ENCODE data around the gene HRH1. TPM values are rescaled to one million over a fixed set of nuclear protein-coding genes. Genes with fewer than 3 reads are reported as not detected.

The HRH1 gene
- total RNA-seq, 2 donors from 2014 or later = 0.50 to 5.9 TPM

DNA sequence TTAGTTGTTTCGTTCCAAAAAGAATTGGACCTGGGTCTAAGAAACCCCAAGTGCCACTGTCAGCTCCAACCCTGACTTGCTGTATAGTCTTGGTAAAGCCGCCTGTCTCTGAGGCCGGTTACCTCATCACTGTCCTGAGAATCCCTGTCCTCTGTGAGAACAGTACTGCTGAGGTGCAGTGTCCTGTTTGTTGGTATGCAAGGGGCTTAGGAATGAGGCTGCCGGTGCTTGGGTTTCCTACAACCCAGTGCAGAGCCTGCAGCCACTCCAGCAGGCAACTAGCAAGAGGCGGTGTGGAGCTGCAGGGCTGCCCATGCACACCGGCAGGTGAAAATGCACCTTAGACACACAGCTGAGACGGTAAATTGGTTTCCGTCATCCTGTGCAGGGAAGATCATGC lies 65.9 kb downstream of the HRH1 start:
- no peaks in the 10 kb centered on the region for H3K27me3 ChIP-seq (replicated peaks; ENCODE audit: insufficient read depth)
- TF ChIP-seq POLR2A (IDR thresholded peaks at IDR 0.05) (no peak), POLR2AphosphoS5 (IDR thresholded peaks at IDR 0.05) (no peak)
- TF ChIP-seq, protein P1, sequence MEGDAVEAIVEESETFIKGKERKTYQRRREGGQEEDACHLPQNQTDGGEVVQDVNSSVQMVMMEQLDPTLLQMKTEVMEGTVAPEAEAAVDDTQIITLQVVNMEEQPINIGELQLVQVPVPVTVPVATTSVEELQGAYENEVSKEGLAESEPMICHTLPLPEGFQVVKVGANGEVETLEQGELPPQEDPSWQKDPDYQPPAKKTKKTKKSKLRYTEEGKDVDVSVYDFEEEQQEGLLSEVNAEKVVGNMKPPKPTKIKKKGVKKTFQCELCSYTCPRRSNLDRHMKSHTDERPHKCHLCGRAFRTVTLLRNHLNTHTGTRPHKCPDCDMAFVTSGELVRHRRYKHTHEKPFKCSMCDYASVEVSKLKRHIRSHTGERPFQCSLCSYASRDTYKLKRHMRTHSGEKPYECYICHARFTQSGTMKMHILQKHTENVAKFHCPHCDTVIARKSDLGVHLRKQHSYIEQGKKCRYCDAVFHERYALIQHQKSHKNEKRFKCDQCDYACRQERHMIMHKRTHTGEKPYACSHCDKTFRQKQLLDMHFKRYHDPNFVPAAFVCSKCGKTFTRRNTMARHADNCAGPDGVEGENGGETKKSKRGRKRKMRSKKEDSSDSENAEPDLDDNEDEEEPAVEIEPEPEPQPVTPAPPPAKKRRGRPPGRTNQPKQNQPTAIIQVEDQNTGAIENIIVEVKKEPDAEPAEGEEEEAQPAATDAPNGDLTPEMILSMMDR (IDR thresholded peaks at IDR 0.05) = no peak
- no peaks in the 10 kb centered on the region for H3K9me3 ChIP-seq
- WGBS = 66% methylated on average over 8 of the region's 8 CpGs
- no peak overlapping the region for H3K4me3 ChIP-seq
- no peak for DNase-seq (ENCODE audit: low spot score)
- no peaks in the 10 kb centered on the region for H3K4me1 ChIP-seq (replicated peaks)
- H3K27ac ChIP-seq = no peak overlapping the region
- intact Hi-C loops (cut with DNase I) = no loop called here
- H3K36me3 ChIP-seq = no peaks in the 10 kb centered on the region

DNA sequence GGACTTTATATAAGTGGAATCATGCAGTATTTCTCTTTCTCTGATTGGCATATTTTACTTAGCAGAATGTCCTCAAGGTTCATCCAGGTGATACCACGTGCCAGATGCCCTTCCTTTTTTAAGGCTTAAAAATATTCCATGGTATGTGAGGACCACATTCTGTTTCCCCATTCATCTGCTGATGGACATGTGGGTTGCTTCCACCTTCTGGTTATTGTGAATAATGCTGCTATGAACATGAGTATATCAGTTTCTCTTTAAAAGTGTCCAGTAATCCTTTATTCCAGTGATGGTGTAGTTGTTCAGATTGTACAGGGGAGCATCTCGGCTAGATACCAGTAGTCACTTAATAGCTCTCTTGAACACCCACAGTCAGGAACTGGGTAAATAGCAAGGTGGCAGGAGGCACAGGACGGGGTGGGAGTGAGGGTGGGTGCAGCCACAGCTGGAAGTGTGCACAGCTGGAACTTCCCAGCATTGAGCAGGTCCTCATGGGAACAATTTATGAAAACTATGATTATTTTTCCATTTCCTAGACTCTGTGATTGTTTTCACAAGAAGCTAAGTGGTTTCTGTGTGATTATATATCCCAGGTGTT lies 67.6 kb downstream of the HRH1 start:
- TF ChIP-seq, protein P1 (IDR thresholded peaks at IDR 0.05) = no peak
- TF ChIP-seq POLR2AphosphoS5 (IDR thresholded peaks at IDR 0.05) (no peak), POLR2A (IDR thresholded peaks at IDR 0.05) (no peak)
- intact Hi-C loops (cut with DNase I) = no loop called here
- H3K4me3 ChIP-seq = no peak overlapping the region
- no peaks in the 10 kb centered on the region for H3K27me3 ChIP-seq (replicated peaks; ENCODE audit: insufficient read depth)
- DNase-seq (ENCODE audit: low spot score) = no peak
- H3K27ac ChIP-seq = no peak overlapping the region
- no peaks in the 10 kb centered on the region for H3K9me3 ChIP-seq
- H3K4me1 ChIP-seq (replicated peaks) = no peaks in the 10 kb centered on the region
- 34% methylated on average over 3 of the region's 3 CpGs for WGBS
- no peaks in the 10 kb centered on the region for H3K36me3 ChIP-seq

DNA sequence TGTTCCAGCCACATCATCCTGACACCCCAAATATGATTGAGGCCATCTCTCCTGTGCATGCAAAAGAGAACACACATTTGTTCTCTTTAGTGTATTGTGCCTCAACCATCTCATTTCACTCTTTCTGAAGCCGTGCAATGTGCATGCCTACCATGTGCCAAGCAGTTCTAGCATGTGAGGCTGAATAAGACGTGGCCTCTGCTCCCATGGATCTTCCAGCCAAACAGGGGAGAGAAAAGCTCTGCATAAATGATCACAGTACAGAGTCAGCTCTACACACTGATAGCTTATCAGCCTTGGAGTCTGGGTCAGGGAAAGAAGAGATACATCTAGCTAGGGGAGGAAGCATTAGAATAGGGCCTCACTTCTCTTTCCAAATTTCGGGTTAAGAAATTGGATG lies 69.7 kb downstream of the HRH1 start:
- 87% methylated on average over 3 of the region's 3 CpGs for WGBS
- no peak for TF ChIP-seq POLR2AphosphoS5 (IDR thresholded peaks at IDR 0.05)
- TF ChIP-seq, protein P1 (IDR thresholded peaks at IDR 0.05) = no peak
- TF ChIP-seq POLR2A (IDR thresholded peaks at IDR 0.05) = no peak
- Histone ChIP-seq H3K27ac (no peak overlapping the region), H3K9me3 (no peaks in the 10 kb centered on the region), H3K4me1 (replicated peaks) (no peaks in the 10 kb centered on the region), H3K36me3 (no peaks in the 10 kb centered on the region), H3K4me3 (no peak overlapping the region), H3K27me3 (replicated peaks; ENCODE audit: insufficient read depth) (no peaks in the 10 kb centered on the region)
- no peak for DNase-seq (ENCODE audit: low spot score)
- intact Hi-C loops (cut with DNase I) = no loop called here

DNA sequence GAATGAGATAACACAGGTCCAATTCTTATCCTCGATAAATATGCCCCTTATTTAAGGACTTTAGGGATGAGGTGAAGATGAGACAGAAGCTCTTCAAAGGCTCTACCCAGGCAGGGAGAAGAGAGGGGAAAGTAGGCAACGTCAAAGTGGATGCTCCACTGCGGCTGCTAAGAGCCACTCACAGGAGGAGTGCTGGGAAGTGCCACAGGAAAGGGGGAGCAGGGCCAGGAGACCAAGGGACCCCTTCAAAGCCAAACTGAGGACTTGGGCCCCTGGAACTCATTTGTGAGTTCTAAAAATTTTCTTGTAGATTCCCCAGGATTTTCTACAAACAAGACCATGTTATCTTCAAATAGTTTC lies 70.6 kb downstream of the HRH1 start:
- H3K9me3 ChIP-seq = no peaks in the 10 kb centered on the region
- no peaks in the 10 kb centered on the region for H3K27me3 ChIP-seq (replicated peaks; ENCODE audit: insufficient read depth)
- no peak overlapping the region for H3K4me3 ChIP-seq
- intact Hi-C loops (cut with DNase I) = no loop called here
- H3K27ac ChIP-seq = no peak overlapping the region
- no peaks in the 10 kb centered on the region for H3K4me1 ChIP-seq (replicated peaks)
- no peaks in the 10 kb centered on the region for H3K36me3 ChIP-seq
- no peak for DNase-seq (ENCODE audit: low spot score)
- 84% methylated on average over 3 of the region's 3 CpGs for WGBS
- TF ChIP-seq POLR2AphosphoS5 (IDR thresholded peaks at IDR 0.05) (no peak), POLR2A (IDR thresholded peaks at IDR 0.05) (no peak)
- TF ChIP-seq, protein P1 (IDR thresholded peaks at IDR 0.05) = no peak

DNA sequence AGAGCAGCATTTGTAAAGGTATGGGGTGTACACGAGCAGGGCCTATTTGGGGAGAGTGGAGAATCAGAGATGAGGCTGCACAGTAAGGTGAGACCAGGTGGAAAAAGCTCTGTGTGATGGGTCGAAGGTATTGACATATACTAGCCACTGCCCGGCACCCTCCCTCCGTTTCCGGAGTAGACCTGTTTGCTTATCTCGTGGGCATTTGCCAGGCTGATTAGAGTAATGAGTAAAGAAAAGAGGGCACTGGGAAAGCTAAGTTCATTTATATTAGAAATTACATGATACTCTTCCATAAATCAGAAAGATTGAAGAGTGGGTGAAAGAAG lies 71.7 kb downstream of the HRH1 start:
- Histone ChIP-seq H3K4me3 (no peak overlapping the region), H3K9me3 (no peaks in the 10 kb centered on the region), H3K36me3 (no peaks in the 10 kb centered on the region), H3K27ac (peak overlapping the region in 1 of 2 donors; percentile 9), H3K4me1 (replicated peaks) (no peaks in the 10 kb centered on the region), H3K27me3 (replicated peaks; ENCODE audit: insufficient read depth) (no peaks in the 10 kb centered on the region)
- DNase-seq (ENCODE audit: low spot score) = no peak
- intact Hi-C loops (cut with DNase I) = no loop called here
- TF ChIP-seq POLR2AphosphoS5 (IDR thresholded peaks at IDR 0.05) = no peak
- TF ChIP-seq, protein P1 (IDR thresholded peaks at IDR 0.05) = no peak
- no peak for TF ChIP-seq POLR2A (IDR thresholded peaks at IDR 0.05)
- 84% methylated on average over 6 of the region's 6 CpGs for WGBS

Measured in prostate gland (tissue), 2 donors.